GM18511 (cell line): ENCODE results near the gene NEDD4.
A peak's percentile ranks its signal among the peaks of the same experiment; 100 is the strongest.
"Not testable (repeated sequence)": the region's sequence is repeated elsewhere in the genome, so short reads cannot be mapped to it uniquely, and the experiment has no call there.

Experiments used
- ATAC-seq: cut with Tn5 transposase; IDR thresholded peaks from one replicate; pipeline ENCODE4 v1.9.1; 2021; ENCODE audit warnings: mild to moderate bottlenecking, moderate library complexity; ENCODE audit not compliant: unreplicated experiment

The NEDD4 gene

GRCh38 chr15:55993111-55993803 lies at the start of gene NEDD4:
Gene NEDD4, minus strand, starts transcription at chr15:55993612. Its CDS starts 57 bp downstream, at chr15:55993555.
- peak; percentile 94 for ATAC-seq

- ATAC-seq: no peak
Observed at GRCh38 chr15:56042498-56042897, 49.1 kb upstream of the NEDD4 start.

GRCh38 chr15:56042031-56042430 lies 48.6 kb upstream of the NEDD4 start:
- no peak for ATAC-seq

DNA sequence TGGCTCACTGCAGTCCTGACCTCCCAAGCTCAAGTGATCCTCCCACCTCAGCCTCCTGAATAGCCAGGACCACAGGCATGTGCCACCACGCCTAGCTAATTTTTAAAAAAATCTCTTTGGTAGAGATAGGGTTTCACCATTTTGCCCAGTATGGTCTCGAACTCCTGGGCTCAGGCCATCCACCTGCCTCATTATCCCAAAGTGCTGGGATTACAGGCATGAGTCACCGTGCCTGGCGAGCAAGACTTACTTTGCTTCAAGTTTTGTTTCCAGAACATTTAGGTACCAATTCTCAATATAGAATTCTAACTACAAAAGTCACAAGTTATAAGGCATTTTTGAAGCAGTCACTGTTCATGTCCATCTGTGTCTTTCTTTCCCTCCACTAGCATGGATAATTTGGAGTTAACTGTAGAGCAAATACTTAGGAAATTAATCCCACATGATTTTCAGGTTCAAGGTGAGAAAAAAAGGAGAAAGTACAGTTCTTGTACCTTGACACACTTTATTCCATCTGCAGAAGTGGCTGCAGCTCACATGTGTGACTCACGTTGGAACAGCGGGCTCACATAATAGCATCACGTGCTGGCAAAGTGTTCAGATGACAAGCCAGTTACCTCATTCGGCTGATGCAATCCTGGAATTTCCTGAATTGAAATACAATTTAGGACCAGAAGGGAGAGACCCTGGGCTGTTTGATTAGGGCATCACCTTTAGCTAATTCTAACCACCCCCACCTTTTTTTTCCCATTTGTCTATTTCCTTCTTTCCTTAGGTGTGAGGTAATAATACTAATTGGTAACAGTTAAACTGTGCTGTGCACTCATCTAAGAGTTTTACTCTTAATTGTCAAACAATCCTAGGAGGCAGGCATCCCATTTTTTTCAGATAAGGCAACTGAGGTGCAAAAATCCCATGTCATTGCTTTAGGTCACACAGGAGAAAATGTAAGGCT lies 46.9 kb upstream of the NEDD4 start:
- ATAC-seq: no peak

DNA sequence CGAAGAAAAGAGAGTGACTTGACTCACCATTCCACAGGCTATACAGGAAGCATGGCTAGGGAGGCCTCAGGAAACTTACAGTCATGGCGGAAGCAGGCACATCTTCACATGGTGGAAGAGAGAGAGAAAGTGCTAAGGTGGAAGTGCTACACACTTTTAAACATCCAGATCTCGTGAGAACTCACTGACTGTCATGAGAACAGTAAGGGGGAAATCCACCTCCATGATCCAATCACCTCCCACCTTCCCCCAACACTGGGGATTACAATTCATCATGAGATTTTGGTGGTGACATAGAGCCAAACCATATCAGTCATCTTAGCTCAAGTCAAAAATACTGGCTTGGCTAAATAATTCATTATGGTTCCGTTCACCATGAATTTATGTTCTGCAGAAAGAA lies 45.3 kb upstream of the NEDD4 start:
- ATAC-seq: no peak

- no peak for ATAC-seq
Observed at GRCh38 chr15:56038015-56038414, 44.6 kb upstream of the NEDD4 start.

- ATAC-seq: no peak
Observed at GRCh38 chr15:56036546-56037067, 43.2 kb upstream of the NEDD4 start.

DNA sequence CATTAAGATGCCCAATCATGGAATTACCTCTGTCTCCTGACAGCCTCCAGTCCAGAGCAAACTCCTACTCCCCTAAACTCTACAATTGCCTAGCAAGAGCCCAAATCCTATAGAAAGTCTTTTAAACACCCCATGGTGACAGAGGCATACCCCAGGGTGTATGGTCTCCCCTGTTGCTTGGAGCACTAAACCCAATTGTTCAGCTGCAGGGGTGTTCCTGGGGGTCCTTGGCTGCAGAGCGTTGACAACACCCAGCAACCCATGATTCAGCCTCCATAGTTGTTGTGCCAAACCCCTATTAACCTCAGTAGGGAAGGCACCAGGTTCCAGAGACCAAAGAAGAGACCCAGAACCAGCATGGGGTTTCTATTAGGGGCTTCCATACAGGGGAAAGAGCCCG lies 41.8 kb upstream of the NEDD4 start:
- no peak for ATAC-seq

DNA sequence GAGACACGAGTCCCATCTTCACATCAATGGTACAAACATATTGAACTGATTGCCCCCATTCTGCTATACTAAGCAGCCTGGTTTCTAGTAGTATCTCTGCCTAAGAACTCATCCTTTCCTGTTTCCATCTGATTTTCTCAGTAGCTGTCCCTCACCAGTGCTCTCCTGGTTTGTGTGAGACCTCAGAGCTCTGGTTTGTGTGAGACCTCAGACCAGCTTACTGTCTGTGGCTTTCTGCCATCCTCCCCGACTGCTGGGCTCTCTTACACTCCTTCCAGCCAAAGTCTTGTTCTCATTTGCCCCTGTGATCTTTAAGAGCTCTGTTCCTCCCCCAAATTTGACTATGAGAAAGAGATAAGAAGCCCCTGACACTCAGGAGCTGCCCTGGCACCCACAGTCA lies 41.1 kb upstream of the NEDD4 start:
- no peak for ATAC-seq

DNA sequence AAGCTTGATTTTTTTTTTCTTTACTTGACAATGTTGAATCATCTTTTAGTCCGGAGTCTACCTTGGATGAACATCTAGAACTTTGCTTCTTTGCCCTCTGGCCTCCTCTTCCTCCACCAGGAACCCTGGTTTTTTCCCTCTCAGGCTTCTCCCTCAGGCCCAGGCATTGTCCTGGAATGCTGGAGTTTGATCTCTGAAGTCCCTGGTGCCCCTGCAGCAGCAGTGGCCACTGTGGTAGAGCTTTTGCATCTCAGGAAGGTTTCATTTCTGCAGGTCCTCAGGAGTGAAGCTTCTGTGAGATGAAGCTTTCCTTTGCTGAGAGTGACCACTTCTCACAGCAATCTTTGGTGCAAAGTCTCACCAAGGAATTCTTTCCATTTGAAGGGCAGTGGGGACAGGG lies 39.0 kb upstream of the NEDD4 start:
- no peak for ATAC-seq

DNA sequence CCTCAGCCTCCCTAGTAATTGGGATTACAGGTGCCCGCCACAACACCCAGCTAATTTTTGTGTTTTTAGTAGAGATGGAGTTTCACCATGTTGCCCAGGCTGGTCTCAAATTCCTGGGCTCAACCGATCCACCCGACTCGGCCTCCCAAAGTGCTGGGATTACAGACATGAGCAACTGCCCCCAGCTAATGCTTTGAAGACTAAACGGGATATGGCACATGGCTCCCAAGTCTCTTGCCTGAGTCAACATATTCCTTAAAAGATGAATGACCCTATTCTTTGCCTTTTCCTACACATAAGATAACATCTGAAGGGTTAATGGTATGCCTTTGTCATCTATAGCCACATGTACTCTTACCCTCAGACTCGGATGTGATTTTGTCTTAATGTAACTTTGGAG lies 38.4 kb upstream of the NEDD4 start:
- no peak for ATAC-seq

DNA sequence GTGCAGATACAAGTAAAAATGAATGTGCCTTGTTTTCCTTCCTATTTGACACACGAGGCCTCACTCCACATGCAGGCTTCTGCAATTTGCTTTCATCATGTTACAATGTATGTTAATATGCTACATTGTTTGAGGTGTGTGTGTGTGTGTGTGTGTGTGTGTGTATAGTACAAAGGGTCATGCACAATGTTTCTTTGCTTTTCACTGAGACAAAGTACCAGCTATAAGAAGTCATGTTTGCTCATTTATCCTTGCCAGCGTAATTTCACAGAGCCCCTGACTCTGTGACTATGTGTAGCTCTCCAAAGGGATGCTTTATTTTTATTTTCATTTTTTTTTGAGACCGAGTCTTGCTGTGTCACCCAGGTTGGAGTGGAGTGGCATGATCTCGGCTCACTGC lies 38.0 kb upstream of the NEDD4 start:
- no peak for ATAC-seq

DNA sequence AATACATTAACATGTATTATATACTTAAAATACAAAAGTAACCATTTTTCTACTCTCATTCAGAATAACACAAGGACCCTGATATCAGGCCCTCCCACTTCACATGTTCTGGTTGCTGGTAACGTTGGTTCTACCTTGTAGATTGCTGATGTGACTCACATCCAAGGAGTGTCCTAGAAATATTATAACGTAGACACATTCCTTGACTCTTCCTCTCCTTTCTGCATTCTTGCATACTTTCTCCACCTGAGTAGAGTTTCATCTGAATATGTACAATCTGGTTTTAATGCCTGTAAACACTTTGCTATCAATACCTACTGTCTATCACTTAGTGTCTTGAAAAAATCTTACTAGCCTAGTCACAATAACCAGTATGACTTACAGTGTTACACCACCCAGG lies 35.0 kb upstream of the NEDD4 start:
- ATAC-seq: no peak

- not testable (repeated sequence) for ATAC-seq
Observed at GRCh38 chr15:56023160-56023559, 29.7 kb upstream of the NEDD4 start.

DNA sequence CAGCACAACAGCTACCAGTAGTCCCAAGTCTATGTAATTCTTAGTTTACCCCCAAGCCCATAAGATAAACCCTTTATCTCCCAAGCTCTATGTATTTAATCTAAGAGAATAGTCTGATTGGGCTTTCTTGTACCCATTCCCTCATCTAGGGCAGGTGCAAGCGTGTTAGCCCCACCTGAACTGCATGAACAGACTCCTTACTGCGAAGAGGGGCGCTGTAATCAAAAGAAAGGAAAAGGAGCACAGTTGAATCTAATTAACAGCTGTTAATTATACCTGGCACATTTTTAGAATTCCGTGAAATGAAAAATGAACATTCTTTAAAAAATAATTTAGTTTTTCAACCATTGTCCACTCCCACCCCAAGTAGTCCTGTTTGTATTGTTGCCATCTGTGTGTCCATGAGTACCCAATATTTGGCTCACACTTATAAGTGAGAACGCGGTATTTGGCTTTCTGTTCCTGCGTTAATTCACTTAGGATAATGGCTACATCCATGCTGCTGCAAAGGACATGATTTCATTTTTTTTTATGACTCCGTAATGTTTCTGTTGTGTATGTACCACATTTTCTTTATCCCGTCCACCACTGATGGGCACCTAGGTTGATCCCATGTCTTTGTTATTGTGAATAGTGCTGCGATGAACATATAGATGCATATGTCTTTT lies 26.5 kb upstream of the NEDD4 start:
- ATAC-seq: no peak

GRCh38 chr15:56019060-56019793 lies 25.8 kb upstream of the NEDD4 start:
- ATAC-seq: no peak

DNA sequence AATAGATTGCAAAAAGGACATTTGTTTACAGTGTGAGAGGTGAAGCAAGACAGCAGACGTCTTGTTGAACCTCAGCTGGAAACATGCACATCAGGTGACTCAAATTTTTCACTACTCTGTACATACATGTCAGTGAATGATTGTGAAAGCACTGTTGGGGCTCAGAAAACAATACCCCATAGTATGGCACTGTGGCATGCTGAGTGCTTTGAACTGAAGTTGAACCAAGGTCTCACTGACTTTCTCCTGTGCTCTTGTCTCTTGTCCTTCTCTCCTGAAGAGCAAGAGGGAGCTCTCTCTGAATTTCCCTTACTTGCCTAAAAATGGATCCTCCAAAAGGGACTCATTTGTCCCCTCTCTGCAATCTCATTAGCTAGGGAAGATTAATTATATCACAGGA lies 24.5 kb upstream of the NEDD4 start:
- no peak for ATAC-seq

GRCh38 chr15:56017511-56017910 lies 24.1 kb upstream of the NEDD4 start:
- no peak for ATAC-seq

DNA sequence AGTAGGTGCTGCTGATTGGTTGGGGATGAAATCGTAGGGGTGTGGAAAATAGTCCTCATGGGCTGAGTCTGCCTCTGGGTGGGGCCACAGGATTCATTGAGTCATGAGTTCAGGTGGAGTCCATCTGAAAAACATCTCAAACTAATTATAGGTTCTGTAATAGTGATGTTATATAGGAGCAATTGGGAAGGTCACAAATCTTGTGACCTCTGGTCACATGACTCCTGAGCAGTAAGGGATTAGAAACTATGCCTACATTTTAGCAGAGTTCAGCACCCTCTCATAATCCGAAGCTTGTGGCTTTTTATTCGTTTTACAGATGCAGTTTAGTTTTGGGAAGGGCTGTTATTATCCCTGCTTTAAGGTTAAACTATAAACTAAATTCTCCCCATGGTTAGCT lies 22.9 kb upstream of the NEDD4 start:
- no peak for ATAC-seq

- ATAC-seq: no peak
Observed at GRCh38 chr15:56014677-56015076, 21.3 kb upstream of the NEDD4 start.

- not testable (repeated sequence) for ATAC-seq
Observed at GRCh38 chr15:56007053-56007452, 13.6 kb upstream of the NEDD4 start.
